ENCODE results near the gene TRAK1.

Gene TRAK1

DNA sequence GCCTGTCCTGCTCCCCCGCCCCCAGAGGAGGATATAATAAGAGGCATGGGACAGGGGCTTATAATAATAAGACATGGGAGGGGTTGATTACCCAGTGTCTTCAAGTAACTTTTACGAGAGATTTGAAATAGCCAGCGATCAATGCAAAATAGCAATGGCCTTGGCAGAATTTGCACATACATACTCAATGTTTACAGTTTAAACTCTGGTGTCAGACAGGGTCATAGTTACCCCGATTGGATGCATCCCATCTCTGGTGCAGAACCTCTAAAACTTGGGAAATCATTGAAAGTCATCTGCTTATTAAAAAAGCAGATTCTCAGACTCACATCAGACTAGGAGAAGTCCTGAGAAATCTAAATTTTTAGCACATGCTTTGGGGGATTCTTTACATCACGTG is 61.0 kb downstream of the TRAK1 start:
- TF ChIP-seq, protein P1, sequence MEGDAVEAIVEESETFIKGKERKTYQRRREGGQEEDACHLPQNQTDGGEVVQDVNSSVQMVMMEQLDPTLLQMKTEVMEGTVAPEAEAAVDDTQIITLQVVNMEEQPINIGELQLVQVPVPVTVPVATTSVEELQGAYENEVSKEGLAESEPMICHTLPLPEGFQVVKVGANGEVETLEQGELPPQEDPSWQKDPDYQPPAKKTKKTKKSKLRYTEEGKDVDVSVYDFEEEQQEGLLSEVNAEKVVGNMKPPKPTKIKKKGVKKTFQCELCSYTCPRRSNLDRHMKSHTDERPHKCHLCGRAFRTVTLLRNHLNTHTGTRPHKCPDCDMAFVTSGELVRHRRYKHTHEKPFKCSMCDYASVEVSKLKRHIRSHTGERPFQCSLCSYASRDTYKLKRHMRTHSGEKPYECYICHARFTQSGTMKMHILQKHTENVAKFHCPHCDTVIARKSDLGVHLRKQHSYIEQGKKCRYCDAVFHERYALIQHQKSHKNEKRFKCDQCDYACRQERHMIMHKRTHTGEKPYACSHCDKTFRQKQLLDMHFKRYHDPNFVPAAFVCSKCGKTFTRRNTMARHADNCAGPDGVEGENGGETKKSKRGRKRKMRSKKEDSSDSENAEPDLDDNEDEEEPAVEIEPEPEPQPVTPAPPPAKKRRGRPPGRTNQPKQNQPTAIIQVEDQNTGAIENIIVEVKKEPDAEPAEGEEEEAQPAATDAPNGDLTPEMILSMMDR (conservative IDR thresholded peaks at IDR 0.05) = no peak
- peak overlapping the region; percentile 34 for H3K27ac ChIP-seq

- H3K27ac ChIP-seq = peak overlapping the region; percentile 34
- TF ChIP-seq, protein P1 (conservative IDR thresholded peaks at IDR 0.05) = no peak
Measured at GRCh38 chr3:42153039-42153438, 61.9 kb downstream of the TRAK1 start.

DNA sequence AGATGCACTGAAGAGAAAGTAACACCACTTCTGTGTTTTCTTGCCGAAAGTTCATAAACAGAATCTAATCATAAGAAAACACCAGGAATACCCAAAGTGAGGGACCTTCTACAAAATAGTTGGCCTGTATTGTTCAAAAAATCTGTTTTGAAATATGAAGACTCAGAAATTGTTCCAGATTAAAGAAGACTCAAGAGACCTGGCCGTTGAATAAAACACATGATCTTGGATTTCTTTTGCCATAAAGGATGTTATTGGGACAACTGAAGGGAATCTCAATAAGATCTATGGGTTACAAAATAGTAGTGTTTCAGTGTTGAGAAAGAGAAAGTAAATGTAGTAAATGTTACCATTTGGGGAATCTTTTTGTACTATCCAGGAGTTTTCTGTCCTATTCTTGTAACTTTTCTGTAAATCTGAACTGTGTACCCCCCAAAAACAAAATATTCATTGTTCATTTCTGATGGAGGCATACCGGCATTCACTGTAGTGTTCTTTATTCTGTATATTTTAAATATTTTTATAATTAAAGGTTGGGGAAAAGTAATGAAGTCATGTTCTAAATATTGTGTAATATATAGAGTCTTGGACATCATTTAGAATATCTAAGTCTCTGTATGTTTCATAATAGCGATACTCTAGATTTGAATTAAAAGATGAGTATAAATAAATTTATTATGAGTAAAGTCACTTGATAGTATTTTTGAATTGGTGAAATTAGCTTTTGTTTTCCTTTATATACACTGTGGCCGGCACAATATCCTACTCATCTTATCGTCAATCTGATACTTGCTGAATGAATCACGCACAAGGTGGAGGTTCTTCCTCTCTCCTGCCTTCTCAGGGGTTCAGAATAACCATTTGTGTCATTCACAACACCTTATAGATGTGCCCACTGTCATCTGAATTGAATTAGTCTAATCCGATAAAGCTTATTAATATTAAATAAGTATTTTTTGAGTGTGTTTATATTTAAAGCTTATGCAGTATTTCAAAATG is 66.7 kb downstream of the TRAK1 start:
- H3K27ac ChIP-seq = no peak overlapping the region
- TF ChIP-seq, protein P1 (conservative IDR thresholded peaks at IDR 0.05) = no peak

DNA sequence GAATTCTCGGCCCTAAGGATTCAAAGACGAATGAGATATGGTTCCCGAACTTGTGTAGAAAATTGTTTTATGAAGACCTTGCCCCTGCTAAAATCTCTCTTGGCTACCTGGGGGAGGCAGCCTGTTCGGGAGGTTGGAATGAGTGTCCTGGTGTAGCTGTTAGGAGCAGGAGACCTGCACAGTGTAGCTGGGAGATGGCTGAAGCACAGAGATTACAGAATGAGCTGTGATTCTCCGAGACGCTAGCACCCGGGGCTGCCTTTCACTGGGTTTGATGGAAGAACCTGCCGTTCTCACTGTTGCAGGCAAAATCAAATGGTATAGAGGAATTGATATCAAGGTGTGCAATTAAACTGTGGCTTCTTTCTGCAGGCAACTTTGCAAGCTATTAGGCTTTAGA is 68.0 kb downstream of the TRAK1 start:
- peak overlapping the region; percentile 73 for H3K27ac ChIP-seq

DNA sequence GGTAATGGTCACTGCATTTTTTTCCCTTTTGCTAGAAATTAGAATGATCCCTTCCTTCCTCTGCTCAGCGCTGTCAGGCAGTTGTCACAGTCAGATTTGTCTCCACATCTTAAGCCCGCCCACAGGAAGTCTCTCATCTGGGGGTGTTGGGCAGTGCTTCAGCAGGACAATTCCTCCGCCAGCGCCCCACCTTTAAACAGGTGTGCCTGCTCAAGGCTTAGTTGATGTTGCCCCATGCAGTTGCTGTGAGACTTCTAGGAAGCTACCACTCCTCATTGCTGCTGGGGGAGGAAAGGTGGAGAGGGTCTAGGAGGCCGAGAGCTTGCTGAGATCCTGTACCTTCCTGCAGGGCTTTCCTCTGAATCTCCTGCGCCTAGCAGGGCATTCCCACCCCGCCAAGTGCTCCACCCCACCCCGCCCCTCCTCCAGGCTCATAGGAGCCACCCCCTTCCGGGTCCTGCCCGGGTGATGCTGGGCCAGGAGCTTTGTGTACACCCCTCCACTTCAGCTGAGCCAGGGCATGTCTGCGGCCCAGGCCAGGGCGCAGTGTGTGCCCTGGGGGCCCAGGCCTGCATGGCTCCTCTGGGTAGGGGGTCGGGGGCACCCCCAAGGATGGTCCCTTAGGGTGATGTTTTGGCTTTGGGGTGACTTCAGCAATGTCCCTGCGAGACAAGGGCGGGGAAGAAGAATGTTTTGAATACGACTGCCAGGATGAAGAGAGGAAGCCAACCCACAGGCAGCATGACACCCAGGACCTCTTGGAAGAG is 68.7 kb downstream of the TRAK1 start:
- TF ChIP-seq, protein P1 (conservative IDR thresholded peaks at IDR 0.05) = no peak
- H3K27ac ChIP-seq = peak overlapping the region; percentile 73

More for the DNA sequence above, 68.0 kb downstream of the TRAK1 start:
- TF ChIP-seq, protein P1 (conservative IDR thresholded peaks at IDR 0.05) = no peak

DNA sequence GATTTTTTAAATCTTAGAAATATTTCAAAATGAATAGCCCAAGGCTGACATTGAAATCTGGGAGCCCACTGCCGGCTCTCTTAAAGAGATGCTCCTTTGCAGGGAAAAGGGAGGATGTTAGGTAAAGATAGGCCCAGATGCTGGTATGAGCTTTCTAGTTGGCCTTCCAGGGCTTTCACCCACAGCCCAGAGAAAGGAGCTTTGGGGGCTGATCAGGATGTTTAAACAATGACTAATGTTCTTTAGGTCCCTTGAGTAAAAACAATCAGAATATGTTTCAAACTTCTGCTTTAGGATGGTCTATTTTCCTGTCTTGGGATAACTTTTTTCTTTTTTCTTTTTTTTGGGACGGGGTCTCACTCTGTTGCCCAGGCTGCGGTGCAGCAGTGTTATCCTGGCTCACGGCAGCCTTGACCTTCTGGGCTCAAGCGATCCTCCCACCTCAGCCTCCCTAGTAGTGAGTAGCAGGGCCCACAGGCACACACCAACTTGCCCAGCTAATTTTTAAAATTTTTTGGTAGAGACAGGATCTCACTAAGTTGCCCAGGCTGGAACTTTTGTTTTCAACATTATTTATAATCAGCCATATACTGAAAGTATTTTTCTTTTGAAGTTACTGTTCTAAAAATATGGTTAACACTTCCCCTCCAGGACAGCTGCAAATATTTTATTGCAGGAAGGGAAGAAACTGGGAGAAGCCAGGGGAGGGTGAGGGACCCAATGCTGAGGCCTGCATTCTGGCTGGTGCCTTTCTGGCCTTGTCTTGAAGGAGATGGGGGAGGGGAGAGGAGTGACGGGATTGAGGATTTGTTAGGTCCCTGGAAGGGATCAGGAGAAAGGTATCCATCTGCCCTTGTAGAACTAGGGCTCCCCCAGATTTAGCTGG is 70.1 kb downstream of the TRAK1 start:
- TF ChIP-seq, protein P1 (conservative IDR thresholded peaks at IDR 0.05) = no peak
- H3K27ac ChIP-seq = peak overlapping the region; percentile 73

Data from VCaP (cell line).